A673 (cell line): ENCODE measurements around the gene BRD2. TPM values are rescaled to one million over a fixed set of nuclear protein-coding genes. Genes with fewer than 3 reads are reported as not detected.

Source experiments
- BruUV-seq: library from RNA; stranded (reverse); fragments of 400-500 nt; replicated peaks from 2 replicates; lab custom pipeline; 2021; lab: Mats Ljungman, UMichigan
- CTCF ChIA-PET: fragments of 300-600 bp; sonication (Branson Sonifier 250); formaldehyde crosslinking; loops from one replicate; lab custom pipeline; 2022; ENCODE audit warnings: antibody characterized with exemption; lab: Charles Lee
- POLR2A ChIA-PET: fragments of 300-600 bp; sonication (Branson Sonifier 250); formaldehyde crosslinking; loops from one replicate; lab custom pipeline; 2022; ENCODE audit warnings: antibody characterized with exemption; ENCODE audit not compliant: low non-redundant PET; lab: Charles Lee
- DNase-seq: peaks from one replicate; pipeline ENCODE4 v3.0.0-alpha.2; 2015; ENCODE audit warnings: low spot score
- H3K27ac ChIP-seq: fragments of 200-600 bp; sonication (generic); 2 replicates; pipeline ENCODE4 v1.5.1; 2016; ENCODE audit warnings: mixed run types, low read depth, mild to moderate bottlenecking, mixed read lengths, antibody characterized with exemption, low read length; ENCODE audit not compliant: poor library complexity, severe bottlenecking
- H3K27me3 ChIP-seq: fragments of 200-600 bp; sonication (generic); replicated peaks from 2 replicates; pipeline ENCODE4 v1.6.1; 2017; ENCODE audit warnings: mixed run types, low read depth, mild to moderate bottlenecking, mixed read lengths, antibody characterized with exemption, low read length; ENCODE audit not compliant: insufficient read depth, poor library complexity
- H3K36me3 ChIP-seq: fragments of 200-600 bp; sonication (generic); 2 replicates; pipeline ENCODE4 v1.6.1; 2016; ENCODE audit warnings: mixed run types, mild to moderate bottlenecking, mixed read lengths, antibody characterized with exemption, low read length; ENCODE audit not compliant: insufficient read depth, poor library complexity, severe bottlenecking
- H3K4me1 ChIP-seq: fragments of 200-600 bp; sonication (generic); 2 replicates; pipeline ENCODE4 v1.6.1; 2017; ENCODE audit warnings: mixed run types, mild to moderate bottlenecking, mixed read lengths, antibody characterized with exemption, low read length; ENCODE audit not compliant: insufficient read depth, poor library complexity, severe bottlenecking
- H3K4me3 ChIP-seq: fragments of 200-600 bp; sonication (generic); 2 replicates; pipeline ENCODE4 v1.5.1; 2016; ENCODE audit warnings: low read depth, mixed run types, mild to moderate bottlenecking, mixed read lengths, low read length; ENCODE audit not compliant: poor library complexity, severe bottlenecking
- H3K9me3 ChIP-seq: fragments of 200-600 bp; sonication (generic); 2 replicates; pipeline ENCODE4 v1.6.1; 2016; ENCODE audit warnings: mixed run types, low read depth, mild to moderate bottlenecking, mixed read lengths, antibody characterized with exemption, low read length; ENCODE audit not compliant: poor library complexity, severe bottlenecking
- CTCF ChIP-seq: fragments of 300-800, 200-600 bp; sonication (generic); conservative IDR thresholded peaks from 2 replicates; pipeline ENCODE4 v1.5.1; 2017; ENCODE audit warnings: low read depth, mild to moderate bottlenecking, antibody characterized with exemption, low read length, moderate library complexity, mixed read lengths
- EZH2 ChIP-seq: fragments of 200-600 bp; sonication (generic); IDR thresholded peaks from 2 replicates; pipeline ENCODE4 v1.6.1; 2017; ENCODE audit warnings: borderline replicate concordance, low read depth, mild to moderate bottlenecking, mixed read lengths, antibody characterized with exemption, low read length; ENCODE audit not compliant: poor library complexity, severe bottlenecking
- intact Hi-C: fragments of 100-400 bp; cut with micrococcal nuclease; formaldehyde crosslinking; loops from one replicate; pipeline ENCODE4 v1.10.0; 2022; ENCODE audit not compliant: unreplicated experiment
- total RNA-seq: library from RNA; stranded (reverse); gene quantifications from 2 replicates; pipeline ENCODE4 v1.2.3, GENCODE V29; 2021

BRD2 gene
- total RNA-seq, 1 experiment from 2014 or later: 335 TPM

GRCh38 chr6:33000055-33000454 lies 31.7 kb downstream of the BRD2 start:
- POLR2A ChIA-PET: no interaction called here
- no TSS peak for BruUV-seq
- Histone ChIP-seq H3K4me3 (no peak overlapping the region), H3K4me1 (no peaks in the 10 kb centered on the region), H3K27me3 (peaks cover 23% of the 10 kb centered on the region), H3K9me3 (no peaks in the 10 kb centered on the region), H3K36me3 (no peaks in the 10 kb centered on the region), H3K27ac (no peak overlapping the region)
- CTCF ChIA-PET: interaction anchor here (0.6 to 1.1 kb wide), 2 partner anchors 250 to 1252 kb away, joined by 3 to 9 read pairs; no protein-coding TSS in a partner anchor
- TF ChIP-seq EZH2: no peak
- TF ChIP-seq CTCF: peak; percentile 46
- intact Hi-C loops: no loop called here
- DNase-seq: peak; percentile 42

GRCh38 chr6:33001685-33002084 lies 33.3 kb downstream of the BRD2 start:
- BruUV-seq: no TSS peak
- POLR2A ChIA-PET: interaction anchor here (0.8 kb wide), 1 partner anchor 21 kb away, joined by 3 read pairs; no protein-coding TSS in a partner anchor

GRCh38 chr6:33004940-33005339 lies 36.5 kb downstream of the BRD2 start:
- Histone ChIP-seq H3K9me3 (no peaks in the 10 kb centered on the region), H3K4me1 (no peaks in the 10 kb centered on the region), H3K27ac (no peak overlapping the region), H3K36me3 (no peaks in the 10 kb centered on the region), H3K27me3 (peaks cover 19% of the 10 kb centered on the region), H3K4me3 (no peak overlapping the region)
- TF ChIP-seq EZH2 (no peak), CTCF (no peak)
- intact Hi-C loops: no loop called here
- BruUV-seq: no TSS peak
- ChIA-PET POLR2A (interaction anchor here (0.6 kb wide), 1 partner anchor 63 kb away, joined by 4 read pairs; no protein-coding TSS in a partner anchor), CTCF (no interaction called here)
- no peak for DNase-seq

More at GRCh38 chr6:33001685-33002084, 33.3 kb downstream of the BRD2 start:
- TF ChIP-seq CTCF (no peak), EZH2 (no peak)
- Histone ChIP-seq H3K27ac (no peak overlapping the region), H3K27me3 (peaks cover 19% of the 10 kb centered on the region), H3K4me1 (no peaks in the 10 kb centered on the region), H3K9me3 (no peaks in the 10 kb centered on the region), H3K36me3 (no peaks in the 10 kb centered on the region), H3K4me3 (no peak overlapping the region)
- intact Hi-C loops: no loop called here
- CTCF ChIA-PET: no interaction called here
- no peak for DNase-seq
